Ovary (tissue), 9 donors: ENCODE data around the gene HHIPL2. TPM values are rescaled to one million over a fixed set of nuclear protein-coding genes. Genes with fewer than 3 reads are reported as not detected.

Experiments used
- DNase-seq, 5 donors: peaks; one replicate each; pipeline ENCODE4 v3.0.0-alpha.2; 2019 to 2020
- H3K27ac ChIP-seq, 2 donors: fragments of 200-600 bp; one replicate each; pipeline versions ENCODE4 v1.5.1 to v1.8.0; 2019 to 2022
- H3K27me3 ChIP-seq: fragments of 200-600 bp; one replicate; pipeline ENCODE4 v1.8.0; 2022
- H3K36me3 ChIP-seq: fragments of 200-600 bp; sonication (generic); one replicate; pipeline ENCODE4 v1.5.1; 2019
- H3K4me1 ChIP-seq: one replicate; pipeline ENCODE4 v1.8.1; 2013; ENCODE audit warnings: mild to moderate bottlenecking, moderate library complexity; ENCODE audit not compliant: insufficient read depth
- H3K4me3 ChIP-seq: fragments of 200-600 bp; sonication (generic); one replicate; pipeline ENCODE4 v1.5.1; 2017
- H3K9me3 ChIP-seq, 2 donors: fragments of 200-600 bp in 1 of 2; sonication (generic) in 1 of 2; one replicate each; pipeline versions ENCODE4 v1.5.1 to v1.8.1; 2013 to 2019; ENCODE audit warnings: mild to moderate bottlenecking in 1 of 2, moderate library complexity in 1 of 2
- CTCF ChIP-seq, 3 donors: fragments of 450-650 bp in 2 of 3; fragments of 200-600 bp in 1 of 3; IDR thresholded peaks; one replicate each; pipeline versions ENCODE4 v1.5.1 to v1.8.0; 2016 to 2022; ENCODE audit warnings: antibody characterized with exemption in 3 of 3, mild to moderate bottlenecking in 1 of 3
- EP300 ChIP-seq: sonication (generic); formaldehyde crosslinking; IDR thresholded peaks from one replicate; pipeline ENCODE4 v1.6.1; 2017; ENCODE audit warnings: antibody characterized with exemption
- POLR2A ChIP-seq: fragments of 450-650 bp; IDR thresholded peaks from one replicate; pipeline ENCODE4 v1.6.1; 2017; ENCODE audit warnings: antibody characterized with exemption, mild to moderate bottlenecking, moderate library complexity
- WGBS, 3 donors: extraction: QIAGEN DNeasy Blood & Tissue Kit in 1 of 3; methylation state at CpG; one replicate each; pipeline versions ENCODE4 v1.1.5 to v1.1.7; 2013 to 2017; 5-methylcytosine and 5-hydroxymethylcytosine counted together
- intact Hi-C, 4 donors: fragments of 100-400 bp; cut with DNase I; formaldehyde crosslinking; loops; one replicate each; pipeline versions ENCODE4 v1.11.0 to v1.15.1; 2022 to 2023
- polyA plus RNA-seq, 2 donors: library from polyadenylated mRNA; stranded (reverse); fragments of 200-250 nt in 1 of 2; fragments of 350-450 nt in 1 of 2; fragmentation: Illumina TruSeq in 1 of 2; extraction: RNeasy Lipid Tissue Mini Kit (QIAGEN cat#74804) in 1 of 2; gene quantifications; one replicate each; pipeline ENCODE4 v1.2.3, GENCODE V29; 2013 to 2014
- total RNA-seq, 7 donors: library from RNA; depleted of rRNA in 2 of 7; stranded (reverse); fragments of >200 nt in 2 of 7; fragmentation: NEBNext Ultra II Directional in 3 of 7; extraction: Animal tissue kit (Norgen Biotek cat#: 25700) in 3 of 7; gene quantifications; one replicate each; pipeline versions ENCODE4 v1.1.0 to v1.2.4, GENCODE V29; 2016 to 2023
- donor health status: DM: no; HTN: no; CAD: no; lungs with moderate emphysema.
- donor health status: DM: no; HTN: no; CAD: no.
- donor health status: Bipolar disorder and iron deficiency.
- donor health status: DM: yes; HTN: yes; CAD: no.
- donor health status: DM: no; HTN: no; CAD: no.
- donor health status: DM: yes; HTN: yes; CAD: no.

Gene HHIPL2
- total and polyA plus RNA-seq, 9 donors = 0.13 to 0.86 (median 0.43) TPM; not detected in 1

- no peaks in the 10 kb centered on the region for H3K36me3 ChIP-seq
- no peak for DNase-seq
- no peak overlapping the region for H3K4me3 ChIP-seq
- no peaks in the 10 kb centered on the region for H3K9me3 ChIP-seq
- WGBS, 3 donors = 90 to 95% (median 95%) methylated on average over 4 of the region's 4 CpGs
- intact Hi-C loops = no loop called here
- TF ChIP-seq CTCF (IDR thresholded peaks at IDR 0.05) (no peak), EP300 (no peak), POLR2A (no peak)
- H3K27me3 ChIP-seq = no peaks in the 10 kb centered on the region
- no peak overlapping the region for H3K27ac ChIP-seq
- peaks cover 3% of the 10 kb centered on the region for H3K4me1 ChIP-seq
These were observed 34.3 kb upstream of the HHIPL2 start for GRCh38 chr1:222582099-222582774.

- TF ChIP-seq CTCF (IDR thresholded peaks at IDR 0.05) (no peak), EP300 (no peak), POLR2A (no peak)
- H3K27me3 ChIP-seq = no peaks in the 10 kb centered on the region
- no peaks in the 10 kb centered on the region for H3K9me3 ChIP-seq
- peaks cover 3% of the 10 kb centered on the region for H3K4me1 ChIP-seq
- no peaks in the 10 kb centered on the region for H3K36me3 ChIP-seq
- WGBS, 3 donors = 88 to 89% (median 89%) methylated on average over 3 of the region's 3 CpGs
- DNase-seq = no peak
- intact Hi-C loops = no loop called here
- H3K27ac ChIP-seq = no peak overlapping the region
- no peak overlapping the region for H3K4me3 ChIP-seq
These were observed 31.4 kb upstream of the HHIPL2 start for GRCh38 chr1:222579316-222579715.

DNA sequence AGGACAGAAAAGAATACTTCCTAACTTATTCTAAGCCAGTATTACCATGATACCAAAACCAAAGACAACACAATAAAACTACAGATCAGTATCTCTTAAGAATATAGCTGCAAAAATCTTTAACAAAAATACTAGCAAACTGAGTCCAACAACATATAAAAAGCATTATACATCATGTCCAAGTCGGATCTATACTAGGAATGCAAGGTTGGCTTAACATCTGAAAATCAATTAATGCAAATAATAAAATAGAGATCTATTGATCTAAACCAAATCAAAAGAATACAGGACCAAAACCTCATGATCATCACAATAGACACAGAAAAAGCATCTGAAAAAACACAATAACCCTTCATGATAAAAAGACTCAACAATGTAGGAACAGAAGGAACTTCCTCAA is 22.9 kb upstream of the HHIPL2 start:
- no peak for DNase-seq
- H3K4me1 ChIP-seq = no peaks in the 10 kb centered on the region
- WGBS, 3 donors = 91 to 100% (median 97%) methylated on average over 1 of the region's 1 CpG
- intact Hi-C loops = no loop called here
- no peak overlapping the region for H3K27ac ChIP-seq
- no peak overlapping the region for H3K4me3 ChIP-seq
- no peaks in the 10 kb centered on the region for H3K36me3 ChIP-seq
- H3K9me3 ChIP-seq = no peaks in the 10 kb centered on the region
- no peak for TF ChIP-seq POLR2A
- TF ChIP-seq EP300 = no peak
- TF ChIP-seq CTCF (IDR thresholded peaks at IDR 0.05) = no peak
- no peaks in the 10 kb centered on the region for H3K27me3 ChIP-seq

GRCh38 chr1:222561656-222562055 is 13.8 kb upstream of the HHIPL2 start:
- intact Hi-C loops = no loop called here
- Histone ChIP-seq H3K4me3 (no peak overlapping the region), H3K4me1 (no peaks in the 10 kb centered on the region), H3K27ac (no peak overlapping the region), H3K27me3 (no peaks in the 10 kb centered on the region), H3K9me3 (no peaks in the 10 kb centered on the region), H3K36me3 (no peaks in the 10 kb centered on the region)
- WGBS, 3 donors = 95 to 100% (median 97%) methylated on average over 1 of the region's 1 CpG
- DNase-seq = no peak
- no peak for TF ChIP-seq CTCF (IDR thresholded peaks at IDR 0.05)
- TF ChIP-seq EP300 = no peak
- TF ChIP-seq POLR2A = no peak
